GM12878 (cell line): ENCODE results near the gene HOOK2. TPM values are rescaled to one million over a fixed set of nuclear protein-coding genes. Genes with fewer than 3 reads are reported as not detected.

Source experiments
- ATAC-seq: fragments of 200-7000 bp; cut with Tn5 transposase; 3 replicates; pipeline ENCODE4 v1.9.1; 2020; ENCODE audit warnings: mild to moderate bottlenecking, moderate library complexity
- BruUV-seq: library from RNA; stranded (reverse); fragments of 400-500 nt; replicated peaks from 2 replicates; lab custom pipeline; 2021; lab: Mats Ljungman, UMichigan
- CTCF ChIA-PET: fragments of 300-600 bp; sonication (Branson Sonifier 250); formaldehyde crosslinking; extraction: SDS; loops from one replicate; lab custom pipeline; 2021; ENCODE audit warnings: inconsistent platforms; lab: Yijun Ruan, JAX
- POLR2A ChIA-PET: fragments of 350-600 bp; formaldehyde crosslinking; extraction: SDS; loops from one replicate; lab custom pipeline; 2021; ENCODE audit warnings: inconsistent platforms; lab: Charles Lee
- RAD21 ChIA-PET: fragments of 300-600 bp; sonication (Branson Sonifier 250); formaldehyde crosslinking; loops from one replicate; lab custom pipeline; 2023; ENCODE audit warnings: antibody characterized with exemption; ENCODE audit not compliant: unreplicated experiment; lab: Charles Lee
- SMC1A ChIA-PET: fragments of 300-600 bp; sonication (Branson Sonifier 250); formaldehyde crosslinking; loops from one replicate; lab custom pipeline; 2023; ENCODE audit not compliant: unreplicated experiment, uncharacterized antibody; lab: Charles Lee
- DNase-seq: peaks from one replicate; pipeline ENCODE4 v3.0.0-alpha.2; 2011; ENCODE audit warnings: low read depth, low spot score
- FAIRE-seq: peaks from 3 replicates; lab custom pipeline; 2011; peaks lifted over from hg19 to GRCh38; lab: Jason Lieb, UNC
- H2AFZ ChIP-seq: 2 replicates; pipeline ENCODE4 v1.6.0; 2011; ENCODE audit warnings: low read depth, low read length, control low read depth; ENCODE audit not compliant: control insufficient read depth
- H3K27ac ChIP-seq: 2 replicates; pipeline ENCODE4 v1.5.1; 2011; ENCODE audit warnings: control low read depth; ENCODE audit not compliant: control insufficient read depth, insufficient read depth
- H3K27me3 ChIP-seq, 2 experiments: replicated peaks in 1 of 2; 2 replicates each; pipeline versions ENCODE4 v1.6.0 to v1.6.1; 2011; ENCODE audit warnings: low read length in 1 of 2; ENCODE audit not compliant: control insufficient read depth in 2 of 2, insufficient read depth in 2 of 2
- H3K36me3 ChIP-seq, 2 experiments: 2 replicates each; pipeline ENCODE4 v1.5.1; 2011; ENCODE audit warnings: low read length in 1 of 2; ENCODE audit not compliant: control insufficient read depth in 2 of 2, insufficient read depth in 2 of 2
- H3K4me1 ChIP-seq: 2 replicates; pipeline ENCODE4 v1.6.1; 2011; ENCODE audit warnings: mild to moderate bottlenecking, low read length, moderate library complexity, mixed read lengths; ENCODE audit not compliant: control insufficient read depth, insufficient read depth
- H3K4me2 ChIP-seq: 2 replicates; pipeline ENCODE4 v1.6.0; 2011; ENCODE audit warnings: control low read depth; ENCODE audit not compliant: control insufficient read depth, insufficient read depth
- H3K4me3 ChIP-seq: fragments of 200-600 bp; sonication (generic); 2 replicates; pipeline ENCODE4 v1.5.1; 2016
- H3K79me2 ChIP-seq: 2 replicates; pipeline ENCODE4 v1.6.0; 2011; ENCODE audit warnings: low read length; ENCODE audit not compliant: control insufficient read depth, insufficient read depth
- H3K9ac ChIP-seq: 2 replicates; pipeline ENCODE4 v1.8.0; 2011; ENCODE audit warnings: low read length, control low read depth, mixed read lengths; ENCODE audit not compliant: control insufficient read depth, insufficient read depth
- H3K9me3 ChIP-seq: replicated peaks from 3 replicates; pipeline ENCODE4 v1.5.1; 2011; ENCODE audit warnings: mild to moderate bottlenecking, low read length; ENCODE audit not compliant: control insufficient read depth, insufficient read depth
- H4K20me1 ChIP-seq: 2 replicates; pipeline ENCODE4 v1.6.0; 2011; ENCODE audit not compliant: control insufficient read depth, insufficient read depth
- CBFB ChIP-seq: IDR thresholded peaks from 2 replicates; pipeline ENCODE4 v1.6.1; 2016; ENCODE audit warnings: antibody characterized with exemption, low read depth
- E2F4 ChIP-seq: IDR thresholded peaks from 2 replicates; pipeline ENCODE4 v1.6.1; 2012; ENCODE audit warnings: low read depth, low read length, improper control_type of control experiment
- HDAC6 ChIP-seq: fragments of 200-600 bp; sonication (generic); IDR thresholded peaks from one replicate; pipeline ENCODE4 v1.8.0; 2017; ENCODE audit warnings: antibody characterized with exemption; ENCODE audit not compliant: unreplicated experiment
- NFYA ChIP-seq: IDR thresholded peaks from 2 replicates; pipeline ENCODE4 v1.6.1; 2011; ENCODE audit warnings: low read depth, mild to moderate bottlenecking, low read length, improper control_type of control experiment, borderline replicate concordance
- POLR2AphosphoS2 ChIP-seq: IDR thresholded peaks from 2 replicates; pipeline ENCODE4 v1.6.1; 2011; ENCODE audit warnings: low read depth, mild to moderate bottlenecking, low read length, improper control_type of control experiment, moderate library complexity
- PRDM15 ChIP-seq: fragments of 450-650 bp; formaldehyde crosslinking; IDR thresholded peaks from 2 replicates; pipeline ENCODE4 v1.4.0; 2020; ENCODE audit warnings: mild to moderate bottlenecking, moderate library complexity
- RAD51 ChIP-seq: fragments of 450-650 bp; IDR thresholded peaks from 2 replicates; pipeline ENCODE4 v1.6.1; 2016; ENCODE audit warnings: moderate library complexity, mild to moderate bottlenecking, inconsistent platforms
- SKIL ChIP-seq: fragments of 450-650 bp; IDR thresholded peaks from 2 replicates; pipeline ENCODE4 v1.6.1; 2017; ENCODE audit warnings: mild to moderate bottlenecking, low read depth, inconsistent platforms; ENCODE audit not compliant: poor library complexity, severe bottlenecking
- ZNF274 ChIP-seq: IDR thresholded peaks from one replicate; pipeline ENCODE4 v1.8.0; 2011; ENCODE audit not compliant: insufficient read length, insufficient read depth
- WGBS: methylation state at CpG from one replicate; pipeline ENCODE4 v1.1.6; 2016; ENCODE audit warnings: low lambda C conversion rate; ENCODE audit not compliant: insufficient replicate concordance, insufficient coverage; ENCODE audit errors: missing lambda C conversion rate; 5-methylcytosine and 5-hydroxymethylcytosine counted together
- in situ Hi-C: fragments of 300-500 bp; cut with MboI; formaldehyde crosslinking; loops from 9 replicates; pipeline ENCODE4 v1.14.3; 2018; ENCODE audit warnings: mixed read lengths
- intact Hi-C: fragments of 100-400 bp; cut with micrococcal nuclease; formaldehyde crosslinking; loops from one replicate; pipeline ENCODE4 v1.14.2; 2022; ENCODE audit not compliant: unreplicated experiment
- polyA plus RNA-seq, 11 experiments: library from polyadenylated mRNA; depleted of rRNA in 4 of 11; unstranded in 6 of 11; stranded (reverse) in 5 of 11; fragments of >200 nt; fragmentation: Nextera tagmentation in 4 of 11; fragmentation: Illumina TruSeq in 1 of 11; extraction: Ambion mirVana in 4 of 11; extraction: Trizol in 1 of 11; gene quantifications; 1 replicate in 1 of 11; 2 replicates in 10 of 11; pipeline versions ENCODE4 v1.2.1 to v1.2.3, GENCODE V29; 2011 to 2016; ENCODE audit warnings: inconsistent platforms in 2 of 11, missing spikeins in 2 of 11, low read depth in 1 of 11
- total RNA-seq, 4 experiments: library from RNA; depleted of rRNA in 3 of 4; stranded (reverse); fragments of >200 nt in 3 of 4; fragmentation: Illumina TruSeq in 1 of 4; extraction: Trizol in 1 of 4; gene quantifications; 2 replicates each; pipeline versions ENCODE4 v1.2.1 to v1.2.3, GENCODE V29; 2013 to 2021
- TF ChIP-seq, protein P1 (sequence below): fragments of 450-650 bp; IDR thresholded peaks from 2 replicates; pipeline ENCODE4 v1.6.1; 2017; ENCODE audit warnings: borderline replicate concordance
- TF ChIP-seq, protein P2 (sequence below): fragments of 150-350 bp; IDR thresholded peaks from 2 replicates; pipeline ENCODE4 v1.6.1; 2016; ENCODE audit warnings: low read depth, low read length

Gene HOOK2
- total and polyA plus RNA-seq, 10 of the 15 experiments (the other 5 are each of a cell fraction or from before 2014, with no cell fraction given), result 1.5 to 9.6 (median 6.2) TPM

DNA sequence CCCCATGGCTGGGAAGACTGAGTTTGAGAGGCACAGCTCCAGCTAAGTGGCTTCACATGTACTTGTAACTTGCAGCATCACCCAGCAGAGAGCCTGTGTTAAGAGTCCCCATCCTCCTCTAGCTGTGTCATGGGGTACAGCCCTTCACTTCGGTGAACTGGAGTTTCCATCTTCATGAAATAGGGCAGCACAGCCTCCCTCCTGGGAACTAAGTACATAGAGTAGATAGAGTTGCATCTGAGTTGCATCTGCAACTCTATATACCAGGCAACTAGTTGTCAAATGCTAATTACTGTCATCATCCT, 25.1 kb upstream of the HOOK2 start:
- Histone ChIP-seq H3K27ac (no peak overlapping the region), H3K9ac (peak overlapping the region; percentile 79), H3K4me2 (peak overlapping the region; percentile 98), H3K36me3 (peaks cover 0 to 1% of the 10 kb centered on the region in 2 experiments; a peak in 2 of 4 replicates), H3K4me1 (peaks cover 23% of the 10 kb centered on the region), H4K20me1 (no peaks in the 10 kb centered on the region), H3K4me3 (peak overlapping the region; percentile 95), H3K27me3 (no peaks in the 10 kb centered on the region), H3K79me2 (peaks cover 13% of the 10 kb centered on the region), H3K9me3 (no peaks in the 10 kb centered on the region), H2AFZ (no peak overlapping the region)
- intact Hi-C loops, result no loop called here
- TSS peak; percentile 67 for BruUV-seq
- 95% methylated on average over 1 of the region's 1 CpG for WGBS
- ChIA-PET POLR2A (interaction anchor here (0.6 to 2.2 kb wide), 6 partner anchors 8 to 128 kb away, joined by 3 to 9 read pairs (median 6); partner anchors contain the start of gene JUNB), SMC1A (interaction anchor here (0.8 to 11.5 kb wide), 4 partner anchors 21 to 66 kb away, joined by 3 to 240 read pairs (median 4); partner anchors contain the start of gene TRIR), RAD21 (interaction anchor here (0.7 to 11.4 kb wide), 6 partner anchors 8 to 45 kb away, joined by 3 to 303 read pairs (median 4); partner anchors contain the start of gene HOOK2), CTCF (interaction anchor here (1.4 to 12.9 kb wide), 4 partner anchors 23 to 48 kb away, joined by 8 to 537 read pairs (median 217); partner anchors contain the start of gene HOOK2)
- FAIRE-seq, result no peak
- no peak for DNase-seq
- in situ Hi-C loops, result no loop called here
- ATAC-seq, result no peak
- TF ChIP-seq HDAC6 (no peak), RAD51 (no peak), CBFB (no peak), POLR2AphosphoS2 (no peak), NFYA (no peak), E2F4 (no peak), PRDM15 (CRISPR knock-in tag) (no peak), ZNF274 (no peak), SKIL (no peak)
- TF ChIP-seq, protein P1, sequence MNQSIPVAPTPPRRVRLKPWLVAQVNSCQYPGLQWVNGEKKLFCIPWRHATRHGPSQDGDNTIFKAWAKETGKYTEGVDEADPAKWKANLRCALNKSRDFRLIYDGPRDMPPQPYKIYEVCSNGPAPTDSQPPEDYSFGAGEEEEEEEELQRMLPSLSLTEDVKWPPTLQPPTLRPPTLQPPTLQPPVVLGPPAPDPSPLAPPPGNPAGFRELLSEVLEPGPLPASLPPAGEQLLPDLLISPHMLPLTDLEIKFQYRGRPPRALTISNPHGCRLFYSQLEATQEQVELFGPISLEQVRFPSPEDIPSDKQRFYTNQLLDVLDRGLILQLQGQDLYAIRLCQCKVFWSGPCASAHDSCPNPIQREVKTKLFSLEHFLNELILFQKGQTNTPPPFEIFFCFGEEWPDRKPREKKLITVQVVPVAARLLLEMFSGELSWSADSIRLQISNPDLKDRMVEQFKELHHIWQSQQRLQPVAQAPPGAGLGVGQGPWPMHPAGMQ, result no peak
- TF ChIP-seq, protein P2, sequence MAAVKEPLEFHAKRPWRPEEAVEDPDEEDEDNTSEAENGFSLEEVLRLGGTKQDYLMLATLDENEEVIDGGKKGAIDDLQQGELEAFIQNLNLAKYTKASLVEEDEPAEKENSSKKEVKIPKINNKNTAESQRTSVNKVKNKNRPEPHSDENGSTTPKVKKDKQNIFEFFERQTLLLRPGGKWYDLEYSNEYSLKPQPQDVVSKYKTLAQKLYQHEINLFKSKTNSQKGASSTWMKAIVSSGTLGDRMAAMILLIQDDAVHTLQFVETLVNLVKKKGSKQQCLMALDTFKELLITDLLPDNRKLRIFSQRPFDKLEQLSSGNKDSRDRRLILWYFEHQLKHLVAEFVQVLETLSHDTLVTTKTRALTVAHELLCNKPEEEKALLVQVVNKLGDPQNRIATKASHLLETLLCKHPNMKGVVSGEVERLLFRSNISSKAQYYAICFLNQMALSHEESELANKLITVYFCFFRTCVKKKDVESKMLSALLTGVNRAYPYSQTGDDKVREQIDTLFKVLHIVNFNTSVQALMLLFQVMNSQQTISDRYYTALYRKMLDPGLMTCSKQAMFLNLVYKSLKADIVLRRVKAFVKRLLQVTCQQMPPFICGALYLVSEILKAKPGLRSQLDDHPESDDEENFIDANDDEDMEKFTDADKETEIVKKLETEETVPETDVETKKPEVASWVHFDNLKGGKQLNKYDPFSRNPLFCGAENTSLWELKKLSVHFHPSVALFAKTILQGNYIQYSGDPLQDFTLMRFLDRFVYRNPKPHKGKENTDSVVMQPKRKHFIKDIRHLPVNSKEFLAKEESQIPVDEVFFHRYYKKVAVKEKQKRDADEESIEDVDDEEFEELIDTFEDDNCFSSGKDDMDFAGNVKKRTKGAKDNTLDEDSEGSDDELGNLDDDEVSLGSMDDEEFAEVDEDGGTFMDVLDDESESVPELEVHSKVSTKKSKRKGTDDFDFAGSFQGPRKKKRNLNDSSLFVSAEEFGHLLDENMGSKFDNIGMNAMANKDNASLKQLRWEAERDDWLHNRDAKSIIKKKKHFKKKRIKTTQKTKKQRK, result no peak
